HG02884 (cell line): ENCODE results near the gene ZNF385B.
"Not testable (repeated sequence)": the region's sequence is repeated elsewhere in the genome, so short reads cannot be mapped to it uniquely, and the experiment has no call there.

Source experiments
- ATAC-seq: cut with Tn5 transposase; IDR thresholded peaks from one replicate; pipeline ENCODE4 v1.9.1; 2021; ENCODE audit warnings: mild to moderate bottlenecking, moderate library complexity; ENCODE audit not compliant: unreplicated experiment

The ZNF385B gene

DNA sequence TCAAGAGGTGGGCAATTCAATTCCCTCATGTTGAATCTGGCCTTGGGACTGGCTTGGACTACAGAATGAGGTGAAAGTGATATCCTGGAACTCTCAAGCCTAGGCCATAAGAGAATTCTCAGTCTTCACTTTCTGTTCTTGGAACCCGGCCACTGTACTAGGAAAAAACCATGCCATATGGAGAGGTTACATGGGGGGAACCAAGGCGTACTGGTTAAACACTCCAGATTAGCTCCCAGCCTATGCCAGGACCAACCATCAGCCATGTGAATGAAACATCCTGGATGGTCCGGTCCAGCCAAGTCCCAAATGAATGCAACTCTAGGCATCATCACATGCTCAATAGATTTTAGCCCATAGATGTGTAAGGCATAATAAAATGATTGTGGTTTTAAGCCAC is 56.4 kb downstream of the ZNF385B start:
- no peak for ATAC-seq

- no peak for ATAC-seq
These were observed 57.2 kb downstream of the ZNF385B start for GRCh38 chr2:179804206-179804605.

DNA sequence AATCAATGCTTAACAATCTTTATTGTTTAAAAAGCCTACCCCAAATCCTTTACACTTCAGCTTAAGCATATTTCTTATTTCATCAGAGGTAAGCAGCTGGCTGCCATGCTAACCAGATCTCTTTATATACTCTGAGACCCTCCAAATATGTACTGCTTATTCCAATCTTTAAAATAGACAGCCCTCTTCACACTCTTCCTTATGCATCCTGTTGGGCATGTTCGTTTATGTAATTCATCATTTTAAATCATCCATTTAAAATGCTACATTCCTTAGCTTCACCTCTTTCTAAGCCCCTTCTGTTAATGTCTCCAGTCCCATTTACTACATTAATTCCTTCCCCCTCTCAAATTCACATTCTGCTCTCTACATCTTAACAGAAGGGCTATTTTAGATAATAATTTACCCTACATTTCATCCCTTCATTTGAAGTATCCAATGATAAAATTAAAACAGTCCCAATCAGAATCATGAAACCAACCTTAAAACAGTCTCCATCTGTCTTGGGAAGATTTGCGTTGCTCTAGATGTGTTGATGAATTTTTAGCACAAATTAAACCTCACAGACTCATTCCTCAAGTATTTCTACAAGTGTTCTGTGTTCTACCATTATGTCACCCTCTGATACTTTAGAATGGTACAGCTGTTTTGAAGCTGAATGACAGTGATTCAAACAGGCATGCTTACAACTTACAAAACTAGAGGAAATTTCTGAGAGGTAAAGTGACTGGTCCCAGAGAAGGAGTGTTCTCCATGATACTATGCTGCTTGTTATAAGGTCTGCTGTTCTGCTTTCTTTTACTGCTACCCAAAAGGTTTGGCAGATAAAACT is 59.1 kb downstream of the ZNF385B start:
- no peak for ATAC-seq

DNA sequence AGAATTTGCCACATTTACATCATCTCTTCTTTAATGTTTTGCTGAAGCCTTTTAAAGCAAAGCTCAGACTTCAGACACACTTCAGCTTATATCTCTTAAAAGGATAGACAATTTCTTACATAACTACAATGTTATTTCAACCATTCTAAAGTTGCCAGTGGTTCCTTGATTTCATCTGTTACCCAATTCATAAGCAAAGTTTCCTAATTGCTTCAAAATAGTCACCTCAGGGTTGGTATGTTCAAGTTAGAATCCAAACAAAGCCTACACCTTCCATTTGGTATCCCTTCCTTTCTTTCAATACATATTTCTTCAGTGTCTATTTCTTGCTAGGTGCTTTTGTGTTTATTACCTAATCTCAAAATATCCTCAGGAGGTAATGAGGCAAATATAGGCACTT is 60.6 kb downstream of the ZNF385B start:
- ATAC-seq: no peak

DNA sequence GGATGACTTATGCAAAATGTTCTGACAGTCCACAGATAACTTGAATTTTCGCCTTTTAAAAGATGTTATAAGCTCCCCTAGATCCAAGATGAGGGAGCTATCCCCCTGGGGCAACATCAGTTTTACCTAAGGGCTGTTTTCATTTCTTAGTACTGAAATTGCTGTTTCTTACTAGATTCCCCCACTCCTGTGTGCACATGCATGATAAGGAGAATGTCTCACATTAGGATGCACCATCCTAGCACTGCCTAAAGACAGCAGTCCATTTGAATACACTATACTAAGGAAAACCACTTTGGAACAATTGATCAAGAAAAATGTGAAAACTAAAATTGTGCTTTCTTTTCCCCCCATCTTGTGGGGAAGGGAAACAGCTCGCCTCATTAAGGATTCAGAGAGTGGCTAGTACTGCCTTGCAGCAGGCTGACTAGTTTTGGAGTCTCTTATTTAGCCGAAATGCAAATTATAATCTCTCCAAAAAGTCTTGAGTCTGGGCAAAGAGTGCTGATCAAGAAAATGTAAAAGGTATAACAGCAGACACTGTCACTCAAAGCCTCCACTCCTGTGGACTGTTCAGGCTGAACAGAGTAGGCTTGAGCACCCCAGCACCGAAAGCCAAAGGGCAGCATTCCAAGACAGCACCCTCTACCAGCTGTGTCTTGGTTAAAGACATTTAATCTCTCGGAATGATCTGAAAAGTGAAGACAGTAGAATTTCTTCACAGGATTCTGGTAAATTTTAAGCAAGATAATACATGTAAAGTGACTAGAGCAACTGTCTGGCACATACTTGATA is 65.0 kb downstream of the ZNF385B start:
- ATAC-seq: no peak

- ATAC-seq: no peak
These were observed 67.5 kb downstream of the ZNF385B start for GRCh38 chr2:179793902-179794301.

- ATAC-seq: no peak
These were observed 68.2 kb downstream of the ZNF385B start for GRCh38 chr2:179793238-179793637.

DNA sequence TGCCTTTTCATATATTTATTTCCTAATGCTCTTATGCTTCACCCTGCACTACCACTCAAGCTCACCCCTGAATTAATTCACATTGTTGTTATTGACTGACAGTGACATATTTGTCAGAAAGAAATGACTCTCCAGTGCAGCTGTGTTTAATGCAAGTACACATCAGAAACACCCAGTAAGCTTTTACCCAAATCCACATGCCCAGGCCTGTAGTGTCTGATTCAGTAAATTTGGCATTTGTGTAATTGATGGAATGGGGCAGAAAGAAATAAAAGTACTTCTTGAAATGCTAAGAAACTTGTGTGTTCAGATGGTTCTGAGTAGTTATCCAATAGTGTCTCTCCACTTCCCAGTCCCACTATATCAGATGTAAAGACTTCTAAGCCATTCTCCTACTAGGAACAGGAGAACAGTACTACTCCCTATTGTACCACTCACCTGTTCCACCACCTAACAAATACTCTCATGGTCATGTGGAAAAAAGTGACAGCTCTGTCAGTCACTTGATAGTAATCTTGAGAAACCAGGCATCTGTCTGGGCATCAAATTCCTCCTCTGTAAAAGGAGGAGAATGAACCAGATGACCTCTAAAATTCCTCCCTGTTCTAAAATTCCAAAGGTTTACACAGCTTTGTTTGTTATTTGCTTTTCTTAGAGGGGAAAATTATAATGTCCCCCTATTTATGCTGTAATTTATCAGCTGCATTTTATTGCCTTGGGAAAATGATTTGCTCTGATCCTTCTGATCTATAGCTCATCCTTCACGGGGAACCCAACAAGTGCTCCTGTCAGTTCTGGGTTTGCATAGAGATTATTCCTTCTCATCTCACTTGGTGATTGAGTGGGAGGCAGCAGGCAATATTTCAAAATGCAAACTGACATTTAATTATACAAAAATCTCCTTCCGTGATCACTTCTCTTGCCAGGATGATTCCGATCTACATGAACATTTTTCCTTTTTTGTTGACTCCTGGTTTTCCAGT is 70.9 kb downstream of the ZNF385B start:
- no peak for ATAC-seq

DNA sequence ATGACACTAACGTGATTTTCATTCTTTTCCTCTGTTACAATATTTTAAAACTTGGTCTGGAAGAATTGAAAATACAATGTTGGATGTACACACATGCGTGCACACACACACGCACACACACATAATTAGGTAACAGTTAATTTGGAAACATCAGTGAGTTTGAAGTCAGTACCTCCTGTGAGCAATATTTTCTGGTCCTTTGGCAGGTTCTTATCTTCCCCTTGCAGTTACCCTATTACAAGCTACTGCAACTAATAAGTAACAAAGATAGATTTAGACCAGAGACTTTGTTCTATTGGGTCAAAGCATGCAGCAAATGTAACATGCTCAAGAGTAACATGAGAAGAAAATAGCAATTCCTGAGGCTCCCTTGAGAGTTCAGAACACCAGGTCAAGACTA is 73.3 kb downstream of the ZNF385B start:
- ATAC-seq: no peak

DNA sequence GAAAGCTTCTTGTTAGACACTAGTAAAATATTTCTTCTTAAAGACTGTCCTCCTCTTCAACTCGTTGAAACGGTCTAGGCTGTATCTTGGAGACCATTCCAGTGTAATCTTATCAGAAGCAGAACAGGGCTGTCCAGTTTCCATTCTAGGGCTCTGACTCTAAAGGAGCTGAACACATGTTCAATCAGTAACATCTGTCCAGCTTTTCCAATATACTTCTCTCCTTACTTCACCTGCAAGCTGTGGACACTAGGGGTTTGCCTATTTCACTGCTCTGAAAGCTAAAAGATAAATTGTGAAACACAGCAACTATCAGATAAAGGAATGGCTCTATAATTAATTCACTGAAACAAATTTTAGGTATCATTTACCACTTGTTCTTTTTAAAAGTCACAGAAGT is 73.8 kb downstream of the ZNF385B start:
- no peak for ATAC-seq

DNA sequence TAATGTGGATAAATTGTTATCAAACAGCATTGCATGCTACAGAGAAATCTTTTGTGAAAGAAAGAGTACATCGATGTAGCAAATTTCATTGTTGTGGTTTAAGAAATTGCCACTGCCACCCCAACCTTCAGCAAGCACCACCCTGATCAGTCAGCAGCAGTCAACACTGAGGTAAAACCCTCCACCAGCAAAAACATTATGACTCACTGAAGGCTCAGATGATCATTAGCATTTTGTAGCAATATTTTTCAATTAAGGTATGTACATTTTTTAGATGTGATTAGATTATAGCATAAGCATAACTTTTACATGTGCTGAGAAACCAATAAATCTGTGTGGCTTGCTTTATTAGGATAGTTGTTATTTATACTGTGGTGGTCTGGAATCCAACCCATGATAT is 75.5 kb downstream of the ZNF385B start:
- no peak for ATAC-seq

- ATAC-seq: not testable (repeated sequence)
These were observed 79.1 kb downstream of the ZNF385B start for GRCh38 chr2:179782346-179782745.

DNA sequence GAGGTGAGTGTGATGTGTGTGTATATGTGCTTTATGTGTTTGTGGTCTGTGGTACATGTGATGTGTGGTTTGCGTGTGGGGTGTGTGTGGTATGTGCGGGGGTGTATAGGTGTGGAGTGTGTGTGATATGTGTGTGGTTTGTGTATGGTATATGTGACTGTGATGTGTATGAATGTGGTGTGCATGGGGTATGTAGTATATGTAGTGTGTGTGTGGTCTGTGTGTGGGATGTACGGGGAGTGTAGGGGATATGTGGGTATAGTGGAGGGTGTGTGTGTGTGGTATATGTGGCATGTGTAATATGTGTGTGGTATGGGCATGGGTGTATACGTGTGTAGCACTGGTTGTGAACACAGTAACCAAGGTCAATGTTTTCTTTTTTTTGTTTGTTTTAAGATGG is 87.4 kb downstream of the ZNF385B start:
- no peak for ATAC-seq

- no peak for ATAC-seq
These were observed 89.1 kb downstream of the ZNF385B start for GRCh38 chr2:179772346-179772745.

- no peak for ATAC-seq
These were observed 89.6 kb downstream of the ZNF385B start for GRCh38 chr2:179771791-179772190.

- ATAC-seq: no peak
These were observed 91.4 kb downstream of the ZNF385B start for GRCh38 chr2:179770029-179770428.

DNA sequence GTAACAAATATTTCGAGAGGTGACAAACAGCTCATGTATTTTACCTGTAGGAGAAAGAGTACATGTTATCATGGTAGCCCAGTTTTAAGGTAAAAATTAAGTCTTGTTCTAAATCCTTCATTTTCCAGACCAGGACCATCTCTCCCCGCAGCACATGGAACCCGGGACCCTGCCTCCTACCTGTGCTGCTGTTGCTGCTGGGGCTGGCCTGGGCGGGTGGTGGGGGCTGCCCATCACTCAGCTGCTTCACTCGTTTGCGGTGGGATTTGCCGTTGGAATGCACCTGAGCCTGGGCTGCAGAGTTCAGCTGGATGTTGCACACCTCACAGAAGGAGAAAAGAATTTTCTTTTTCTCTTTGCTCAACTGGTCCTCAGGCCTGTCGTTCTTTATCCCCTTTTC is 92.1 kb downstream of the ZNF385B start:
- ATAC-seq: no peak

- ATAC-seq: no peak
These were observed 92.6 kb downstream of the ZNF385B start for GRCh38 chr2:179768765-179769164.

- ATAC-seq: no peak
These were observed 95.7 kb downstream of the ZNF385B start for GRCh38 chr2:179765666-179766065.

DNA sequence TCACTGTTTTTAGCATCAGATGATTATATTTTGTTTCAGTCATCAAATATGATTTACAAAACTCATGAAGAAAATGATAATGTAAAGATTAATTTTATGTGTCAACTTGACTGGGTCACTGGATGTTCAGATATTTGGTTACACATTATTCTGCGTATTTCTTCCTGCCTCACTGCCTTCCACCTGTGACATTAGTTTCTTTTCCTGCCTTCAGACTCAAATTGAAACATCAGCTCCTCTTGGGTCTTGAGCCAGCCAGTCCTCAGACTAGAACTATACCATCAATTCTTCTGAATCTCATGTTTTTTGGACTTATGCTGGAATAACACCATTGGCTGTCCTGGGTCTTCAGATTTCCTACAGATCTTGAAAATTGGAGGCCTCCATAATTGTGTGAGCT is 96.7 kb downstream of the ZNF385B start:
- ATAC-seq: peak; percentile 81

DNA sequence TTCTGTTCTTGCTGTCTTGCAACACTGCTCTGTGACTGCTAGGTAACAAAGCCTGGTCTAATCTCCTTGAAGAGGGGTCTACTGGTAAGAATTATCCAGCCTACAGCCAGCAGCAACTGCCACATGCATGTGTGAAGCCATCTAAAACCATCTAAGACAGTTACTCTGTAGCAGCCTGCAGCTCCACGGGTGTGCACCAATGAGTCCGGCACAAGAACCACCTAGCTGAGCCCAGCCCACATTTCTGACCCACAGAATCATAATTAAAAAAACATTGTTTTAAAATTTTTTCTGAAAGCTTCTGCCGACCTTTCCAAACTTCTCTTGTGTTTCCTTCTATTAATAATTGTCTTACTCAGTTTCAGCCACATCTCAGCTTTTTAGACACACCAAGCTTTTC is 102.8 kb downstream of the ZNF385B start:
- no peak for ATAC-seq
